Tibial nerve (tissue), 4 donors: ENCODE measurements around the gene TBC1D5.

Experiments
- CTCF ChIP-seq, 5 experiments: fragments of 200-600 bp in 3 of 5; fragments of 450-650 bp in 2 of 5; sonication (generic) in 3 of 5; IDR thresholded peaks; one replicate each; pipeline ENCODE4 v1.5.1; 2016 to 2019; ENCODE audit warnings: antibody characterized with exemption in 5 of 5, mild to moderate bottlenecking in 3 of 5, moderate library complexity in 2 of 5
- EP300 ChIP-seq, 2 donors: sonication (generic); formaldehyde crosslinking; IDR thresholded peaks; one replicate each; pipeline ENCODE4 v1.6.1; 2017; ENCODE audit warnings: antibody characterized with exemption in 2 of 2, mild to moderate bottlenecking in 1 of 2
- POLR2A ChIP-seq, 2 donors: fragments of 450-650 bp; IDR thresholded peaks; one replicate each; pipeline ENCODE4 v1.6.1; 2017; ENCODE audit warnings: antibody characterized with exemption in 2 of 2, mild to moderate bottlenecking in 2 of 2, moderate library complexity in 2 of 2

GRCh38 chr3:17588422-17588821 lies 154.0 kb downstream of the TBC1D5 start:
- TF ChIP-seq CTCF (IDR thresholded peaks at IDR 0.05) (no peak), EP300 (IDR thresholded peaks at IDR 0.05) (no peak), POLR2A (IDR thresholded peaks at IDR 0.05) (no peak)
